Cardiac ventricle fibroblast (primary cell): ENCODE measurements around the gene HDAC1. TPM values are rescaled to one million over a fixed set of nuclear protein-coding genes. Genes with fewer than 3 reads are reported as not detected.

Source experiments
- total RNA-seq: library from RNA; depleted of rRNA; stranded (reverse); fragments of >200 nt; gene quantifications from 2 replicates; pipeline ENCODE4 v1.2.3, GENCODE V29; 2015

Gene HDAC1
- total RNA-seq, result 46.2 and 46.7 TPM in 2 replicates

GRCh38 chr1:32291708-32292538, at the start of gene HDAC1:
Gene HDAC1, plus strand, starts transcription at chr1:32292083. Its CDS starts 87 bp downstream, at chr1:32292170.

GRCh38 chr1:32246888-32247273, 45.0 kb upstream of the HDAC1 start, which contains the start of gene FAM167B:
Gene FAM167B, plus strand, starts transcription at chr1:32247222. Its CDS starts 200 bp downstream, at chr1:32247422.

GRCh38 chr1:32250893-32251716, 40.8 kb upstream of the HDAC1 start, which contains the start of gene LCK:
Gene LCK, plus strand, starts transcription at chr1:32251265. Its CDS starts 23,065 bp downstream, at chr1:32274330.

GRCh38 chr1:32335790-32336590, 44.1 kb downstream of the HDAC1 start, which contains the start of gene MARCKSL1:
Gene MARCKSL1, minus strand, starts transcription at chr1:32336233. Its CDS starts 200 bp downstream, at chr1:32336033.

GRCh38 chr1:32362474-32363313, 70.8 kb downstream of the HDAC1 start, which contains the start of the genes FAM229A and TSSK3:
Gene FAM229A, minus strand, starts transcription at chr1:32362485. Its CDS starts 394 bp downstream, at chr1:32362091.
Gene TSSK3, plus strand, starts transcription at chr1:32362539. Its CDS starts 163 bp downstream, at chr1:32362702.

Other genes starting within 250 kb of the HDAC1 start
- 4.0 and 8.0 TPM in 2 replicates for gene TMEM39B, start 219.1 kb upstream of the HDAC1 start, total RNA-seq
- gene KPNA6, start 184.0 kb upstream of the HDAC1 start, total RNA-seq, result 26.4 and 29.0 TPM in 2 replicates
- 56.6 and 59.5 TPM in 2 replicates for gene TXLNA, start 112.4 kb upstream of the HDAC1 start, total RNA-seq
- 6.2 and 12.8 TPM in 2 replicates for gene CCDC28B, start 91.5 kb upstream of the HDAC1 start, total RNA-seq
- gene IQCC, start 86.4 kb upstream of the HDAC1 start, total RNA-seq, result 0.59 and 0.87 TPM in 2 replicates
- gene DCDC2B, start 83.0 kb upstream of the HDAC1 start, total RNA-seq, result not detected in 2 replicates
- 8.3 and 9.6 TPM in 2 replicates for gene TMEM234, start 69.7 kb upstream of the HDAC1 start, total RNA-seq
- 187 and 195 TPM in 2 replicates for gene EIF3I, start 69.7 kb upstream of the HDAC1 start, total RNA-seq
- gene FAM167B, start 44.9 kb upstream of the HDAC1 start, total RNA-seq, result 0.44 and 0.54 TPM in 2 replicates
- not detected in 2 replicates for gene LCK, start 40.8 kb upstream of the HDAC1 start, total RNA-seq
- gene MARCKSL1, start 44.1 kb downstream of the HDAC1 start, total RNA-seq, result 419 and 469 TPM in 2 replicates
- 2.7 and 4.1 TPM in 2 replicates for gene FAM229A, start 70.4 kb downstream of the HDAC1 start, total RNA-seq
- not detected in 2 replicates for gene TSSK3, start 70.5 kb downstream of the HDAC1 start, total RNA-seq
- gene BSDC1, start 102.4 kb downstream of the HDAC1 start, total RNA-seq, result 40.3 and 45.5 TPM in 2 replicates
- gene ZBTB8B, start 173.0 kb downstream of the HDAC1 start, total RNA-seq, result not detected in 2 replicates
- 4.7 and 5.2 TPM in 2 replicates for gene ZBTB8A, start 247.3 kb downstream of the HDAC1 start, total RNA-seq